ENCODE data around the gene CDC5L. TPM values are rescaled to one million over a fixed set of nuclear protein-coding genes. Genes with fewer than 3 reads are reported as not detected.

Gene CDC5L
- polyA plus RNA-seq, 1 donor (not counting 4 experiments of a cell fraction or from before 2014, with no cell fraction given): 16.6 TPM

DNA sequence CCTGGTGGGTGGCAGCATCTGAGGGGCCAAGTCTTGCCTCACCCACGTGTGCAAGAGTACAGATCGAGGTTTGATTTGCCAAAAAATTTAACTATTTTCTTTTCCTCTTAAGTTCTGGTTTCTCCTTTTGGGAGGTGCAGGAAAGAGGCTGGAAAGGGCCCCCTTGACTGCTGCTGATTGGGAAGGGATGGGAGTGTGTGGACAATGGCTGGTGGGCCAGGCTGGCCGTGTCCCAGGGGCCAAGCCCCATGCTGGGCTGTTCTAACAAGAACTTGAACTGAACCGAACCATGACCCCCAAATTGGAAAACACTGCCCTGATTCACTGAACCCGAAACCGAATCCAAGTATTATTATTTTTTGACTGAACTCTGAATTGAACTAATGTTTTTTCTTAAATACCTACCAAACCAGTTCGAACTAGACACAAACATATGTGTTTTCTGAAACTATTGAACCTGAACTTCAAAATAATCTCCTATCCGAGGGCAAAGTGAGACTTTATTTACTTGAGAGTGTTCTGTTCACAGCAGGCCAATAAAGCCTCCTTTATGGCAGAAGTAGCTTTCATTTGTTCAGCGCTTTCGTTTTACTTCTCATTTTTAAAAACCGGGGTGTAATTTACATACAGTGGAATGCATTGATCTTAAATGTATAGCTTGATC, 91.2 kb downstream of the CDC5L start:
- H2AFZ ChIP-seq (ENCODE audit: control insufficient read depth, low read length): no peak overlapping the region
- FAIRE-seq (no peak), DNase-seq (ENCODE audit: low read depth, low spot score) (no peak)

GRCh38 chr6:44480097-44480541, 92.6 kb downstream of the CDC5L start:
- dilution Hi-C loops (cut with MboI; ENCODE audit: extremely low pct_ligation_motif_present, low sequenced_read_pairs): no loop called here
- H3K9me3 ChIP-seq (ENCODE audit: control insufficient read depth, low read depth, low read length): no peaks in the 10 kb centered on the region
- H2AFZ ChIP-seq (ENCODE audit: control insufficient read depth, low read length): no peak overlapping the region
- no peaks in the 10 kb centered on the region for H3K36me3 ChIP-seq (ENCODE audit: control insufficient read depth in 2 of 2, extremely low read depth in 1 of 2, insufficient read depth in 2 of 2, low read length in 2 of 2)
- H3K9ac ChIP-seq (ENCODE audit: control insufficient read depth, extremely low read depth, insufficient read depth, low read length): no peak overlapping the region
- no peaks in the 10 kb centered on the region for H3K79me2 ChIP-seq (ENCODE audit: control insufficient read depth, insufficient read depth, low read length)
- no peak for FAIRE-seq
- H3K27ac ChIP-seq (ENCODE audit: control insufficient read depth, insufficient read depth, low read length): no peak overlapping the region
- no peaks in the 10 kb centered on the region for H3K9me1 ChIP-seq (ENCODE audit: control insufficient read depth, extremely low read depth, insufficient read depth, low read length)
- no peak for DNase-seq (ENCODE audit: low read depth, low spot score)
- H4K20me1 ChIP-seq (ENCODE audit: control insufficient read depth, extremely low read depth, insufficient read depth, low read length): no peaks in the 10 kb centered on the region
- H3K4me2 ChIP-seq (ENCODE audit: control insufficient read depth, extremely low read depth, insufficient read depth, low read depth, low read length): no peak overlapping the region
- H3K27me3 ChIP-seq (ENCODE audit: control insufficient read depth, extremely low read depth, insufficient read depth, low read length): no peaks in the 10 kb centered on the region
- H3K4me3 ChIP-seq (ENCODE audit: control insufficient read depth in 2 of 3, extremely low read depth in 1 of 3, insufficient read depth in 2 of 3, low read depth in 1 of 3, low read length in 3 of 3): no peak overlapping the region
- no peak for TF ChIP-seq CTCF (optimal IDR thresholded peaks at IDR 0.05 in 1 of 3, IDR thresholded peaks at IDR 0.05 in 1 of 3, conservative IDR thresholded peaks at IDR 0.05 in 1 of 3; ENCODE audit: extremely low read depth in 1 of 3, insufficient read depth in 2 of 3, low read length in 3 of 3)
- no peak for TF ChIP-seq EZH2 (IDR thresholded peaks at IDR 0.05; ENCODE audit: low read length)
- H3K4me1 ChIP-seq (ENCODE audit: control insufficient read depth, extremely low read depth, insufficient read depth, low read length): peaks cover 5% of the 10 kb centered on the region

More for the DNA sequence above, 91.2 kb downstream of the CDC5L start:
- no peaks in the 10 kb centered on the region for H3K79me2 ChIP-seq (ENCODE audit: control insufficient read depth, insufficient read depth, low read length)
- H3K4me3 ChIP-seq (ENCODE audit: control insufficient read depth in 2 of 3, extremely low read depth in 1 of 3, insufficient read depth in 2 of 3, low read depth in 1 of 3, low read length in 3 of 3): no peak overlapping the region
- TF ChIP-seq CTCF (optimal IDR thresholded peaks at IDR 0.05 in 1 of 3, IDR thresholded peaks at IDR 0.05 in 1 of 3, conservative IDR thresholded peaks at IDR 0.05 in 1 of 3; ENCODE audit: extremely low read depth in 1 of 3, insufficient read depth in 2 of 3, low read length in 3 of 3) (no peak), EZH2 (IDR thresholded peaks at IDR 0.05; ENCODE audit: low read length) (no peak)
- H3K4me1 ChIP-seq (ENCODE audit: control insufficient read depth, extremely low read depth, insufficient read depth, low read length): peaks cover 5% of the 10 kb centered on the region
- no peaks in the 10 kb centered on the region for H3K36me3 ChIP-seq (ENCODE audit: control insufficient read depth in 2 of 2, extremely low read depth in 1 of 2, insufficient read depth in 2 of 2, low read length in 2 of 2)
- no peaks in the 10 kb centered on the region for H3K9me3 ChIP-seq (ENCODE audit: control insufficient read depth, low read depth, low read length)
- no peaks in the 10 kb centered on the region for H3K9me1 ChIP-seq (ENCODE audit: control insufficient read depth, extremely low read depth, insufficient read depth, low read length)
- no peaks in the 10 kb centered on the region for H4K20me1 ChIP-seq (ENCODE audit: control insufficient read depth, extremely low read depth, insufficient read depth, low read length)
- no peak overlapping the region for H3K27ac ChIP-seq (ENCODE audit: control insufficient read depth, insufficient read depth, low read length)
- dilution Hi-C loops (cut with MboI; ENCODE audit: extremely low pct_ligation_motif_present, low sequenced_read_pairs): no loop called here
- H3K9ac ChIP-seq (ENCODE audit: control insufficient read depth, extremely low read depth, insufficient read depth, low read length): no peak overlapping the region
- no peak overlapping the region for H3K4me2 ChIP-seq (ENCODE audit: control insufficient read depth, extremely low read depth, insufficient read depth, low read depth, low read length)
- no peaks in the 10 kb centered on the region for H3K27me3 ChIP-seq (ENCODE audit: control insufficient read depth, extremely low read depth, insufficient read depth, low read length)
